Lower lobe of right lung (tissue), 2 donors: ENCODE data around the gene OR5L1. TPM values are rescaled to one million over a fixed set of nuclear protein-coding genes. Genes with fewer than 3 reads are reported as not detected.

Experiments
- ATAC-seq, 2 donors: fragments of 200-7000 bp; cut with Tn5 transposase; one replicate each; pipeline ENCODE4 v1.9.1; 2020 to 2022; ENCODE audit warnings: mild to moderate bottlenecking in 2 of 2, moderate library complexity in 2 of 2
- DNase-seq: peaks from one replicate; pipeline ENCODE4 v3.0.0-alpha.2; 2020
- H3K27ac ChIP-seq: fragments of 200-600 bp; one replicate; pipeline ENCODE4 v1.8.0; 2022
- H3K27me3 ChIP-seq: fragments of 200-600 bp; one replicate; pipeline ENCODE4 v1.8.0; 2022; ENCODE audit warnings: low read depth
- H3K36me3 ChIP-seq: fragments of 200-600 bp; one replicate; pipeline ENCODE4 v1.8.0; 2022; ENCODE audit warnings: mild to moderate bottlenecking
- H3K4me1 ChIP-seq: fragments of 200-600 bp; one replicate; pipeline ENCODE4 v1.8.0; 2022
- H3K4me3 ChIP-seq: fragments of 200-600 bp; one replicate; pipeline ENCODE4 v1.8.0; 2022; ENCODE audit warnings: mild to moderate bottlenecking
- H3K9me3 ChIP-seq: fragments of 200-600 bp; one replicate; pipeline ENCODE4 v1.8.0; 2022
- CTCF ChIP-seq: fragments of 200-600 bp; IDR thresholded peaks from one replicate; pipeline ENCODE4 v1.8.0; 2022; ENCODE audit warnings: antibody characterized with exemption, mild to moderate bottlenecking
- intact Hi-C: fragments of 100-400 bp; cut with DNase I; formaldehyde crosslinking; loops from one replicate; pipeline ENCODE4 v1.11.0; 2022
- total RNA-seq: library from RNA; stranded (reverse); fragmentation: NEBNext Ultra II Directional; extraction: Animal tissue kit (Norgen Biotek cat#: 25700); gene quantifications from one replicate; pipeline ENCODE4 v1.2.1, GENCODE V29; 2021
- donor health status: DM: no; HTN: yes; CAD: no; lungs with severe emphysema.

Gene OR5L1
- total RNA-seq, 1 donor from 2014 or later: not detected

GRCh38 chr11:55819330-55819729 is 8.2 kb downstream of the OR5L1 start, which contains the start of gene OR5D18:
Gene OR5D18 (plus strand): TSS chr11:55819630. CDS start chr11:55819630, 0 bp downstream.
- ATAC-seq (no peak), DNase-seq (no peak)
- Histone ChIP-seq H3K27ac (no peak within 1 kb of the TSS), H3K4me3 (no peak within 1 kb of the TSS), H3K27me3 (no peaks in the 10 kb centered on the region), H3K4me1 (no peaks in the 10 kb centered on the region), H3K9me3 (no peaks in the 10 kb centered on the region), H3K36me3 (no peaks in the 10 kb centered on the region)
- TF ChIP-seq CTCF: no peak
- intact Hi-C loops: no loop called here

- Histone ChIP-seq H3K27me3 (no peaks in the 10 kb centered on the region), H3K4me1 (no peaks in the 10 kb centered on the region), H3K27ac (no peak within 1 kb of the TSS), H3K4me3 (no peak within 1 kb of the TSS), H3K9me3 (no peaks in the 10 kb centered on the region), H3K36me3 (no peaks in the 10 kb centered on the region)
- TF ChIP-seq CTCF: no peak
- no peak for DNase-seq
- no peak for ATAC-seq
- intact Hi-C loops: no loop called here
Measured at GRCh38 chr11:55826919-55827318, 15.8 kb downstream of the OR5L1 start, which contains the start of gene OR5L2. Gene OR5L2 (plus strand): TSS chr11:55827219. CDS start chr11:55827219, 0 bp downstream.

GRCh38 chr11:55838452-55838851 is 27.3 kb downstream of the OR5L1 start, which contains the start of gene OR5D16:
Gene OR5D16 (plus strand): TSS chr11:55838752. CDS start chr11:55838752, 0 bp downstream.
- intact Hi-C loops: no loop called here
- Histone ChIP-seq H3K4me3 (no peak within 1 kb of the TSS), H3K4me1 (no peaks in the 10 kb centered on the region), H3K36me3 (no peaks in the 10 kb centered on the region), H3K9me3 (no peaks in the 10 kb centered on the region), H3K27ac (no peak within 1 kb of the TSS), H3K27me3 (no peaks in the 10 kb centered on the region)
- DNase-seq (no peak), ATAC-seq (no peak)
- no peak for TF ChIP-seq CTCF

GRCh38 chr11:55847453-55847852 is 36.3 kb downstream of the OR5L1 start:
- Histone ChIP-seq H3K9me3 (no peaks in the 10 kb centered on the region), H3K36me3 (no peaks in the 10 kb centered on the region), H3K4me1 (no peaks in the 10 kb centered on the region), H3K27me3 (no peaks in the 10 kb centered on the region), H3K4me3 (no peak overlapping the region), H3K27ac (no peak overlapping the region)
- intact Hi-C loops: no loop called here
- TF ChIP-seq CTCF: no peak
- no peak for DNase-seq
- no peak for ATAC-seq

GRCh38 chr11:55849037-55849436 is 37.9 kb downstream of the OR5L1 start:
- Histone ChIP-seq H3K36me3 (no peaks in the 10 kb centered on the region), H3K9me3 (no peaks in the 10 kb centered on the region), H3K27ac (no peak overlapping the region), H3K4me3 (no peak overlapping the region), H3K4me1 (no peaks in the 10 kb centered on the region), H3K27me3 (no peaks in the 10 kb centered on the region)
- intact Hi-C loops: no loop called here
- DNase-seq (no peak), ATAC-seq (no peak)
- no peak for TF ChIP-seq CTCF
